Measurements from ENCODE around the gene TIGD1.
A peak's percentile ranks its signal among the peaks of the same experiment; 100 is the strongest.

TIGD1 gene

DNA sequence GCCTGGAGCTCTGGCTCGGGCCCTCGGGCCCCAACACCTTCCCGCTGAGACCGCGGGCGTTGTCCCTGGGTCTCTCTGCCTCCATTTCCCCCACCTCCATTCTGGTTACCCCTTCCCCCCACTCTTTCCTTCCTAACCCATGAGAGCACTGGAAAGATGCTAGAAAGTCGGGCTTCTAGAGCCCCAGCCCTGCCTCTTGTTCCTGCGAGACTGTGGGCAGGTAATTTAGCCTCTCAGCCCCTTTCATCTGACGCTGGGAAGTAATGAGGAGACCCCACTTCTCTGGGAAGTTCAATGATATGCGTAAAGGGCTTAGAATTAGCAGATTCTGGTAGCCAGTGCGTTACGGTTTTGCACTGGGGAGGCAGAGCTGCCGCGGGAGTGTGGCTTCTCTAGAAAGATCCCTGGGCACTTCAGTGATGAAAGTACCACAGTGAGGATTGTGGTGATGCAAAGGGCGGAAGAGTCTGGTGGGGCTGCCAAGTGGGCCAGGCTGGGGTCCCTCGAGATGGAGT, 46.5 kb downstream of the TIGD1 start:
- TF ChIP-seq, protein P1, sequence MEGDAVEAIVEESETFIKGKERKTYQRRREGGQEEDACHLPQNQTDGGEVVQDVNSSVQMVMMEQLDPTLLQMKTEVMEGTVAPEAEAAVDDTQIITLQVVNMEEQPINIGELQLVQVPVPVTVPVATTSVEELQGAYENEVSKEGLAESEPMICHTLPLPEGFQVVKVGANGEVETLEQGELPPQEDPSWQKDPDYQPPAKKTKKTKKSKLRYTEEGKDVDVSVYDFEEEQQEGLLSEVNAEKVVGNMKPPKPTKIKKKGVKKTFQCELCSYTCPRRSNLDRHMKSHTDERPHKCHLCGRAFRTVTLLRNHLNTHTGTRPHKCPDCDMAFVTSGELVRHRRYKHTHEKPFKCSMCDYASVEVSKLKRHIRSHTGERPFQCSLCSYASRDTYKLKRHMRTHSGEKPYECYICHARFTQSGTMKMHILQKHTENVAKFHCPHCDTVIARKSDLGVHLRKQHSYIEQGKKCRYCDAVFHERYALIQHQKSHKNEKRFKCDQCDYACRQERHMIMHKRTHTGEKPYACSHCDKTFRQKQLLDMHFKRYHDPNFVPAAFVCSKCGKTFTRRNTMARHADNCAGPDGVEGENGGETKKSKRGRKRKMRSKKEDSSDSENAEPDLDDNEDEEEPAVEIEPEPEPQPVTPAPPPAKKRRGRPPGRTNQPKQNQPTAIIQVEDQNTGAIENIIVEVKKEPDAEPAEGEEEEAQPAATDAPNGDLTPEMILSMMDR (IDR thresholded peaks at IDR 0.05; ENCODE audit: low read depth, low read length), result no peak
- no peak overlapping the region for H3K4me3 ChIP-seq (ENCODE audit: low read depth, low read length)
- in situ Hi-C loops (cut with HindIII; ENCODE audit: low sequenced_read_pairs), result no loop called here
- DNase-seq (ENCODE audit: low read depth, low spot score), result no peak

DNA sequence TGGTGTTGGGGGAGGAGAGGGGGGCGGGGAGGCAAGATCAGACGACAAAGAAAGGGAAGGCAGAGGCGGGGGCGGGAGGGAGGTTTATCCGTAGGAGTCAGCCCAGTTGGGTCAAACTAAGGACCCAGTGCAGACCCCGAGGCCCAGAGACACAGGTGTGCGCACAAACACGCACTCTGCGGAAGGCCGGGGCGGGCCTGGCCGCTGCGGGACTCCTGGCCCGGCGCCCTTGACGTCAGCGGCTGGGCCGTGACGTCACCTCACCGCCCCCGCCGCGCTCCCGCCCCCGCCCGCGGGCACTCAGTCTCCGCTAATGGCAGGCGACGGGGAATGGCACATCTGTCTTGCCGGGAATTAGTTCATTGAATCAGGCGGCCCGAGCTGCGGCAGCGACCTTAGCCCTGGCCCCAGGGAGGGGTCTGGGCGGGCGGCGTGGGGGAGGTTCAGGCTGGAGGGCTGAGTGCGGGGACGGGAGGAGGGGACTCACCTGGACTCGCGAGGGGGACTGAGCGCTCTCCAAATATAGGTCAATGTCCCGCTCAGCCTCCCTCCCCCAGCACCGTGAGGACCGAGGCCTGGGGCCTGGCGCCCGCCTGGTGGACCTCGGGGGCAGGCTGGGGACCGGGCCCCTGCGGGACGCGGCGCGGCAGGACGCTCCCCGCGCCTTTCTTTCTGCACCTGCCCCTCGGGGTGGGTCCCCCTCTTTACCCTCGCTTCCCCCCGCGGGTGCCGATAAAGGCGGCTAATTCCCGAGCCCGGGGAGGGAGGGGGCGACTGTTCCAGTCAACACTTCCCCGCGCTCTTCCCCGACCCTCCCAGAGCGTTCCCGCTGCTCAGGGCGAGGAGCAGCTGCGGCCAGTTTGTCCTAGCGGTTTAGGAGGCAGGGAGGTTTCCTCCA, 47.2 kb downstream of the TIGD1 start:
- H3K4me3 ChIP-seq (ENCODE audit: low read depth, low read length), result no peak overlapping the region
- peak; percentile 10 for DNase-seq (ENCODE audit: low read depth, low spot score)
- in situ Hi-C loops (cut with HindIII; ENCODE audit: low sequenced_read_pairs), result no loop called here
- TF ChIP-seq, protein P1 (IDR thresholded peaks at IDR 0.05; ENCODE audit: low read depth, low read length), result no peak

DNA sequence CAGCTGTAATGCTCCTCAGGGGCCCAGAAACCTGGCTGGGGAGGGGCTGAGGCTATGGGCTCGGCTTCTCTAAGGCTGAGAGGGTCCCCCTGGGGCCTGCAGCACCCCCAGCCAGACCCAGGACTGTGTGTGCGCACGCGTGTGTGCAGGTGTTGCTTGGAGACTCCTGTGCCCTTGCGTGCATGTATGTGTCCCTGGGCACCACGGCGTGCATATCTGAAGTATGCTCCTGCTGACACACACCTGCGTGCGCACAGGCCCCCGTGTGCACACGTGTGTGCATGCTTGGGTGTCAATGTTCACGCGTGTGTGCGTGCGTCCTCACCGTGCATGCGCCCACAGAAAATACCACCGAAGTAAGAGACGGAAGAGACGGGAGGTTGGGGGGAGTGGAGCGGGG, 47.8 kb downstream of the TIGD1 start:
- in situ Hi-C loops (cut with HindIII; ENCODE audit: low sequenced_read_pairs), result no loop called here

DNA sequence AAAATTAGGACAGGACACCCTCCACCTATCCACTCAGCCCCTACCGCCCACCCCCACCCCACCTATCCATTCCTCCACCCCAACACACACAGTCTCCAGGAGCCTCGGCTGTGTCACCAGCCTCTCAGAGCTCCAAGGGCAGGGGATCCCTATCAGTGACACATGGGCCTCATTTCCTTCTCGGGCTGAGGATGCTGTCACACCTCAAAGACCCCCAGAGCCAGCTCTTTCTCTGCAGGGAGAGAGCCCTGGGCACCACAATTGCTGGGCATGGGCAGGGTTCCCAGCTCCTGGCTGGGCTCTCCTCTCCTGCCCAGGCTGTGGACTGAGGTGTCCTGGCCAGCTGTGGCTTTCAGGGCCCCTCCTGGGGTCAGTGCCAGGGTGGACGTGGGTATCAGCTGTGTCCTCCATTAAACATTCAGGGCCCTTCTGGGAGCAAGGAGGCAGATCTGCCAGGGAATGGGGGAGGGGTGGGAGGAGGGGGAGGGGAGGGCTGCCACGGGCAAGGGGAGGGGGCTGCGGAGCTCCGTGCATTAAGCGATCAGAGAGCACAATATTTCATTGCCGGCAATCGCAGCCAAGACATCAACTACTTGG, 48.5 kb downstream of the TIGD1 start:
- DNase-seq (ENCODE audit: low read depth, low spot score), result no peak
- no peak overlapping the region for H3K4me3 ChIP-seq (ENCODE audit: low read depth, low read length)
- in situ Hi-C loops (cut with HindIII; ENCODE audit: low sequenced_read_pairs), result no loop called here
- TF ChIP-seq, protein P1 (IDR thresholded peaks at IDR 0.05; ENCODE audit: low read depth, low read length), result no peak

More for the DNA sequence above, 47.8 kb downstream of the TIGD1 start:
- no peak overlapping the region for H3K4me3 ChIP-seq (ENCODE audit: low read depth, low read length)
- TF ChIP-seq, protein P1 (IDR thresholded peaks at IDR 0.05; ENCODE audit: low read depth, low read length), result no peak
- DNase-seq (ENCODE audit: low read depth, low spot score), result no peak

DNA sequence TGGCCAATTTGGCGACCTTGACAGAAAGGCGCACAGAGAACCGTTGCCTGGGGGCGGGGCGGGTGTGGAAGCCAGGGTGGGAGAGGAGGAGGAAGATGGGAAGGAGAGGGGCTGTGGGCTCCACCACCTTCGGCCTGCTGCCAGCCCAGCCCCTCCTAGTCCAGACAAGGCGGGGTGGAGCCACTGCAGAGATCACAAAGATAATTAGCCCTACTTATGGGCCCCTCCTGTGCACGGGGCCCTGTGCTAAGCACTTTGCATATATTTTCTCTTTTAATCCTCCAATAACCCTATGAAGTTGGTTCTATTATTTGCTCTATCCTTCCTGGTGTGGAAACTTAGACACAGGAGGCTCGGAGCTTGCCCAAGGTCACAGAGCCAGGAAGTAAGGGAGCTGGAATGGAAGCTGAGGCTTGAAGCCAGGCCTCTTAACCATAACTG, 49.0 kb downstream of the TIGD1 start:
- in situ Hi-C loops (cut with HindIII; ENCODE audit: low sequenced_read_pairs), result no loop called here
- no peak for DNase-seq (ENCODE audit: low read depth, low spot score)
- no peak overlapping the region for H3K4me3 ChIP-seq (ENCODE audit: low read depth, low read length)
- TF ChIP-seq, protein P1 (IDR thresholded peaks at IDR 0.05; ENCODE audit: low read depth, low read length), result no peak

DNA sequence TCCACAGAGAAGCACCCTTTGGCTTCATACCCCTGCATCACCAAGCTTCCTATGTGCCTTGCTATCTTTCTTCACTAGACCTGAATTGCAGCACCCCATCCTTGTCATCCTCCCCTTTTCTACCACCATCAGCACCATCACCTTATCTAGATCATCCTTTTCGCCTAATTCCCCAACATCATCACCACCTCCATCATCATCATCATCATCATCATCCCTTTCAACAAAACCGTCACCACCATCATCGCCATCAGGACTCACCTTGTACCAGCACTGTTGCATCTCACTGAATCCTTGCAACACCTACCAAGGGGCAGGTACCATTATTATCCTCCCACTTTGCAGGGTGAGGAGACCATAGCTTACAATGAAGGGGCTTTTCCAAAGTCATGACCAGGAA, 51.9 kb downstream of the TIGD1 start:
- TF ChIP-seq, protein P1 (IDR thresholded peaks at IDR 0.05; ENCODE audit: low read depth, low read length), result no peak
- no peak overlapping the region for H3K4me3 ChIP-seq (ENCODE audit: low read depth, low read length)
- in situ Hi-C loops (cut with HindIII; ENCODE audit: low sequenced_read_pairs), result no loop called here
- no peak for DNase-seq (ENCODE audit: low read depth, low spot score)

Measured in astrocyte of the spinal cord (primary cell).